ENCODE measurements around the gene HDGFL2.

HDGFL2 gene

DNA sequence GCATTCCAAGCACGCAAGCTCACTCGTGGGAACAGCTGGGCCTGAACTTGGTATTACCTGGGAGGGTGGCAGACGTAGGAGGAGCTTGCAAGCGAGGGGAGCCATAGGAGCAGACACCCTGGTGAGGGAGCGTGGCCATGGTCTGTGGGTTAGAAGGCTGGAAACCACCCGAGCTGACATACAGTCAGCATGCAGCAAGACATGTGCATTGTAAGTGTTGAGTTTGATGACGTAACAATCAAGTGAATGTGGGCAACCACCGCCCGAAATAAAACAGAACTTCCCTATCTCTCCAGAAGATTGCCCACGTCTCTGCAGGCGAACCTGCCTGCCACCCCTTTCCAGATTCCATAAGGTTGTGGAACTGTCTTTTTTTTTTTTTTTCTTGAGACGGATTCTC is 41.3 kb upstream of the HDGFL2 start:
- TF ChIP-seq, protein P1, sequence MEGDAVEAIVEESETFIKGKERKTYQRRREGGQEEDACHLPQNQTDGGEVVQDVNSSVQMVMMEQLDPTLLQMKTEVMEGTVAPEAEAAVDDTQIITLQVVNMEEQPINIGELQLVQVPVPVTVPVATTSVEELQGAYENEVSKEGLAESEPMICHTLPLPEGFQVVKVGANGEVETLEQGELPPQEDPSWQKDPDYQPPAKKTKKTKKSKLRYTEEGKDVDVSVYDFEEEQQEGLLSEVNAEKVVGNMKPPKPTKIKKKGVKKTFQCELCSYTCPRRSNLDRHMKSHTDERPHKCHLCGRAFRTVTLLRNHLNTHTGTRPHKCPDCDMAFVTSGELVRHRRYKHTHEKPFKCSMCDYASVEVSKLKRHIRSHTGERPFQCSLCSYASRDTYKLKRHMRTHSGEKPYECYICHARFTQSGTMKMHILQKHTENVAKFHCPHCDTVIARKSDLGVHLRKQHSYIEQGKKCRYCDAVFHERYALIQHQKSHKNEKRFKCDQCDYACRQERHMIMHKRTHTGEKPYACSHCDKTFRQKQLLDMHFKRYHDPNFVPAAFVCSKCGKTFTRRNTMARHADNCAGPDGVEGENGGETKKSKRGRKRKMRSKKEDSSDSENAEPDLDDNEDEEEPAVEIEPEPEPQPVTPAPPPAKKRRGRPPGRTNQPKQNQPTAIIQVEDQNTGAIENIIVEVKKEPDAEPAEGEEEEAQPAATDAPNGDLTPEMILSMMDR (IDR thresholded peaks at IDR 0.05; ENCODE audit: low read depth, low read length, missing control alignments), result no peak

DNA sequence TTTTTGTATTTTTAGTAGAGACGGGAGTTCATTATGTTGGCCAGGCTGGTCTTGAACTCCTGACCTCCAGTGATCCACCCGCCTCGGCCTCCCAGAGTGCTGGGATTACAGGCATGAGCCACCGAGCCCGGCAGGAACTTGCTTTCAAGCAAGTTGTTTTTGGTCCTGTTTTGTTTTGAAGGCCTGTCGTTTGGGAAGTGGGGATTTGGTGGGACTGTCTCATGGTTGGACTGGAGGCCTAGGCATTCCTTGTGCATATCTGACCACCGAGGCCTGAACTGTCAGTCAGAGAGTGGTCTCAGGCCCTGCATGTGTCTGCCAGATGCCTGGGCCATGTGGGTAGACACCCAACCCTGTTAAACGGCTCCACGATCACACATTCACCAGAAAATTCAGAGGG is 40.8 kb upstream of the HDGFL2 start:
- TF ChIP-seq, protein P1 (IDR thresholded peaks at IDR 0.05; ENCODE audit: low read depth, low read length, missing control alignments), result no peak
- H3K4me3 ChIP-seq (ENCODE audit: low read depth, low read length), result no peak overlapping the region
- DNase-seq (ENCODE audit: low read depth), result no peak

More for the DNA sequence above, 41.3 kb upstream of the HDGFL2 start:
- DNase-seq (ENCODE audit: low read depth), result no peak
- no peak overlapping the region for H3K4me3 ChIP-seq (ENCODE audit: low read depth, low read length)

DNA sequence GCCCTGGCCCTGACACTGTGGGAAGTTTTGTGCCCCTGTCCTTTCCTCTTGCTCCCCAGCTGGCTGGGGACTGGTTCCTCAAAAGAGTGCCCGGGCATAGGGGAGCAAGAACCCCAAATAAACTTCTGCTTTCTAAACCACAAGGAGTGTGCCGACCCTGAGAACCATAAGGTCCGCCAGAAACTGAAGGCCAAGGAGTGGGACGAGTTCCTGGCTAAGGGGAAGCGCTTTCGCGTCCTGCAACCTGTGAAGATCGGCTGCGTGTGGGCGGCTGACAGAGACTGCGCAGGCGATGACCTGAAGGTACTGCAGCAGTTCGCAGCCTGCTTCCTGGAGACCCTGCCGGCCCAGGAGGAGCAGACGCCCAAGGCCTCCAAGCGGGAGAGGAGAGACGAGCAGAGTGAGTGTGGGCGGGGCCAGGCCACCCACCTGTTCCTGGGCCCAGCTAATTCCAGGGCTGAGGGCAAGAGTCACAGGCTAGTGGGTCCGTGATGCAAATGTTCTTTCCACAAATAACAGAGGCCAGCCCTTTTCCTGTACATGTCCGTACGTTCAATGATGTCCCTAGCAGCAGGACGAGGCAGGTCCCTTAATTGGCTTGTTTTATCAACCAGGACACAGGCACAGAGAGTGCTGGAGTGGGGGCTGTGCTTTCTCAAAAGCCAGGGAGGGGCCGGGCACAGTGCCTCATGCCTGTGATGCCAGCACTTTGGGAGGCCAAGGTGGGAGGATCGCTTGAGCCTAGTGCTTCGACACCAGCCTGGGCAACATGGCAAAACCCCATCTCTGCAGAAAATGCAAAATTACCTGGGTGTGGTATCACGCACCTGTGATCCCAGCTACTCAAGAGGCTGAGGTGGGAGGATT is 40.1 kb upstream of the HDGFL2 start:
- H3K4me3 ChIP-seq (ENCODE audit: low read depth, low read length), result no peak overlapping the region; the same call in 1 of the 2 replicates
- TF ChIP-seq, protein P1 (IDR thresholded peaks at IDR 0.05; ENCODE audit: low read depth, low read length, missing control alignments), result no peak
- DNase-seq (ENCODE audit: low read depth), result peak; percentile 43

DNA sequence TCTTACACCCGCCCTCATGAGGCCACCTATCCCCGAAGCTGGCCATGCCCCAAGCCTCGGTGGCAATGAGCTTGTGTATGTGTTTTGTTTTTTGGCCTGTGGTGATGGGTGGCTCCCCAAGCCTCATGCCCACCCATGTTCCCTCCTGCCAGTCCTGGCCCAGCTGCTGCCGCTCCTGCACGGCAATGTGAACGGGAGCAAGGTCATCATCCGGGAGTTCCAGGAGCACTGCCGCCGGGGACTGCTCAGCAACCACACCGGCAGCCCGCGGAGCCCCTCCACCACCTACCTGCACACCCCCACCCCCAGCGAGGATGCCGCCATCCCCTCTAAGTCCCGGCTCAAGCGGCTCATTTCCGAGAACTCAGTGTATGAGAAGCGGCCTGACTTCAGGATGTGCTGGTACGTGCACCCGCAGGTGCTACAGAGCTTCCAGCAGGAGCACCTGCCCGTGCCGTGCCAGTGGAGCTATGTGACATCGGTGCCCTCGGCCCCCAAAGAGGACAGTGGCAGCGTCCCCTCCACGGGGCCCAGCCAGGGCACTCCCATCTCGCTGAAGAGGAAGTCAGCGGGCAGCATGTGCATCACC is 39.1 kb upstream of the HDGFL2 start:
- TF ChIP-seq, protein P1 (IDR thresholded peaks at IDR 0.05; ENCODE audit: low read depth, low read length, missing control alignments), result no peak
- DNase-seq (ENCODE audit: low read depth), result no peak
- H3K4me3 ChIP-seq (ENCODE audit: low read depth, low read length), result no peak overlapping the region

DNA sequence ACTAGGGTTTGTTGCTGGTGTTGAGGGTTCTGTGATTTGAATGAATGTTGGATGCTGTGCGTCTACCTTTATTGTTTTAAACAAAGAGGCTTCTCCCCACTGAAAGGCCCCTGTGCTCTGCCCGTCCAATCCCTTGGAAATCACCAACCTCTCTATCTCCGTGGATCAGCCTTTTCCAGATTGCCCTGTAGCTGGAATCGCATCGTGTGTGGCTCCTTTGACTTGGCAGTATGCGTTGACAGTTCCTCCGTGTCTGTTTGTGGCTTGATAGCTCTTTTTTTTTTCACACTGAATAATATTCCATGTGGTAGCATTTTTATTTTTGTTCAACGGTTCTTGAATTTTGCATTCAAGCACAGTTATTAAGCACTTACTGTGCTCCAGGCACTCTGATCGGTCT is 37.7 kb upstream of the HDGFL2 start:
- TF ChIP-seq, protein P1 (IDR thresholded peaks at IDR 0.05; ENCODE audit: low read depth, low read length, missing control alignments), result no peak
- no peak overlapping the region for H3K4me3 ChIP-seq (ENCODE audit: low read depth, low read length)
- no peak for DNase-seq (ENCODE audit: low read depth)

DNA sequence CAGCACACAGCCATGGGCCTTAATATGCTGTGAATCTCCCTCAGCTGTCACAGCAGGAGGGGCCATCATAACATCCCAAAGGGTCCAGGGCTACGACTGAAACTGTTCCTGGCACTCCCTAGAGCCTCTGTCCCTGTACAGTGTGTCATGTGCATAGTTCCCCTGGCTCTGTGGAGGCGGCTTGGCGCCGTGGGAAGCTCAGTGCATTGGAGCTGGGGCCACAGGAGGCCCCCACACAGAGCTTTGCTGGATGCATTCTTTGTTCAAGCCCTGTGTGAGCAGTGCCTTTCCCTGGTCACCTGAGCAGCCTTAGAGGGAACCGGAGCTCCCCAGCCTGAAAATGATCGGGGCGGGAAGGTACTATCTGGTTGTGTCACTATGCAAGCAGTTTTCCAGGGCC is 35.9 kb upstream of the HDGFL2 start:
- no peak overlapping the region for H3K4me3 ChIP-seq (ENCODE audit: low read depth, low read length)
- TF ChIP-seq, protein P1 (IDR thresholded peaks at IDR 0.05; ENCODE audit: low read depth, low read length, missing control alignments), result no peak
- no peak for DNase-seq (ENCODE audit: low read depth)

Measured in GM12864 (cell line).